Superior temporal gyrus (tissue), 1 donor: Measurements from ENCODE around the gene C16orf74.

Experiments used
- DNase-seq: peaks from one replicate; pipeline ENCODE4 v3.0.0-alpha.2; 2016; ENCODE audit errors: extremely low spot score

Gene C16orf74

GRCh38 chr16:85717393-85718152 lies 33.3 kb downstream of the C16orf74 start:
- DNase-seq: peak; percentile 89

GRCh38 chr16:85716680-85717038 lies 34.2 kb downstream of the C16orf74 start:
- no peak for DNase-seq

DNA sequence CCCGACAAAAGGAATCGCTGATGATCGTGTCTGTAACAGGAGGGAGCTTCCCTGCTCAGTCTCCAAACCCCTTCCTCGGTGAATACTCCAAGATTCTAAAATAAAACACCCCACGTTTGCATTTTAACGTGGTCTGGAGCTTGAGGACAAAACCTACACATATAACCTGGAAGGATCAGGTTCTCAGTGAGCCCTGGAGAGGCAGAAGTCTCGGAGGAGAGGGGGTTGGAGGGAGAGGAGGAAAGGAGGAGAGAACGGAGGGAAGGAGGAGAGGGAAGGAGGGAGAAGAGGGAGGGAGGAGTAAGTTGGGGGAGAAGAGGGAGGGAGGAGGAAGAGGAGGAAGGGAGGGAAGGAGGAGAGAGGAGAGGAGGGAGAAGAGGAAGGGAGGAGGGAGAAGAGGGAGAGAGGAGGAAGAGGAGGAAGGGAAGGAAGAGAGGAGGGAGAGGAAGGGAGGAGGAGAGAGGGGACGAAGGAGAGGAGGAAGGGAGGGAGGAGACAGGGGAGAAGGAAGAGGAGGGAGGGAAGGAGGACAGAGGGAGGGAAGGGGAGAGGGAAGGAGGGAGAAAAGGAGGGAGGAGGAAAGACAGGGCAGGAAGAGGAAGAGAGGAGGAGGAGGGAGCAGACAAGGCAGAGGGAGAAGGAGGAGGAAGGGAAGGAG lies 34.7 kb downstream of the C16orf74 start:
- no peak for DNase-seq

- DNase-seq: peak; percentile 10
Observed at GRCh38 chr16:85715169-85716021, 35.5 kb downstream of the C16orf74 start.

- DNase-seq: no peak
Observed at GRCh38 chr16:85712801-85713200, 38.1 kb downstream of the C16orf74 start.

GRCh38 chr16:85711982-85712587 lies 38.8 kb downstream of the C16orf74 start:
- DNase-seq: no peak

GRCh38 chr16:85710732-85711131 lies 40.2 kb downstream of the C16orf74 start:
- DNase-seq: no peak

- no peak for DNase-seq
Observed at GRCh38 chr16:85709766-85710585, 40.9 kb downstream of the C16orf74 start.

DNA sequence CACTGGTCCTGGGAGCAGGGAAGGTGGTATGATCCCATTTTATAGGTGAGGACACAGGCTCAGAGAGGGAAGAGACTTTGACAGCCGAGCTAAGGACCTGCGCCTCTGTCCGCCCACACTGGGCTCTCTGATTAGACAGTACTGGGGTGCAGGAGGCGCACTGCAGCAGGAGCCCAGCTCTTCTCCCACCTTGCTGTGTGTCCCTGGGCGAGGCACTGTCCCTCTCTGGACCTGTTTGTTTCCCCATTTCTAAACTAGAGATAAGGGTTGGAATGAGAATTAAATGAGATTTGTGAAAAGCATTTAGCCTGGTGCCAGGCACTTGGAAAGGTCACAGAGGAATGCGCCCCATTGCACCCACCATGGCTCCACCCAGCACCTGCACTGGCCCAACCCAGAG lies 42.6 kb downstream of the C16orf74 start:
- no peak for DNase-seq

DNA sequence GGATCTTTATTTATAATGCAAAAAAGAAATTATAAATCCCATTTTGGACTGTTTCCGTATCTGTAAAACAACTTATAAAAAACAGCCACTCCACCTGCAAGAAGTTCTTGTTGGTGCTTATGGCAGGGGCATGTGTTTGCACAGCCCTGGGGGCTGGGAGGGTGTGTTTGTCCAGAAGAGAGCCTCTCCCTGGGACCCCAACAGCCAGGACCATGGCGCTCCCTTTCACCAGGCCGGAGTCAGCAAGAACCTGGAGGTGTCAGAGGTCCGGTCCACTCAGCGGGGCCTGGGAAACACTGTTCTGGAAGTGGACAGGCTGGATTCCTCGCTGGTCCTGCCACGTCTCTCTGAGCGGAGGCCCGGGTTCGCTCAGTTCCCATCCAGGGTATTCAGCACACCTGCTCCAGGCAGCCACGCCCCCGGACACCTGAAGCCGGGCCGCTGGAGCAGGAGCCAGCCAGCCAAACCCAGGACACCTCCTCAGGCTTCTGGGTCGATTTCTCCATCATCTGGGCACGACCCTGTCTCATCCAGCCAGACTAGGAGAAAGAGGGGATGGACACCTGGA lies 43.3 kb downstream of the C16orf74 start:
- DNase-seq: no peak

DNA sequence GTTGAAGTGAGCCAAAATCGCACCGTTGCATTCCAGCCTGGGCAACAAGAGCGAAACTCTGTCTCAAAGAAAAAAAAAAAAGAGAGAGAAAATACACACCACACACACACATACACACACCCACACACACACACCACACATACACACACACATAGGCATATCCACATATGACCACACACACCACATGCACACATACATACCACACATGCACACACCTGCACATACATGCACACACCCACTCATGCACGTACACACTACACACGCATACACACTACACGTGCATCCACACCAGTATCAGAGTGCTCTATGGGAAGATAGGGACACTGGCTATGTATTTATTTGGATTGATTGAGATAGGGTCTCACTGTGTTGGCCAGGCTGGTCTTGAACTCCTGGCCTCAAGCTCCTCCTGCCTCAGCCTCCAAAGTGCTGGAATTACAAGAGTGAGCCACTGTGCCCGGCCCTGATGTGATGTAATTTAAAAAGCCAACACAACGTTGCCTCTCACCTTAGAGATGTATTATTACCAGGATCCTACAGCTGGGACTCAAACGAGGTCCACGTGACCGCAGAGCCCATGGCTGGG lies 44.4 kb downstream of the C16orf74 start:
- DNase-seq: no peak

DNA sequence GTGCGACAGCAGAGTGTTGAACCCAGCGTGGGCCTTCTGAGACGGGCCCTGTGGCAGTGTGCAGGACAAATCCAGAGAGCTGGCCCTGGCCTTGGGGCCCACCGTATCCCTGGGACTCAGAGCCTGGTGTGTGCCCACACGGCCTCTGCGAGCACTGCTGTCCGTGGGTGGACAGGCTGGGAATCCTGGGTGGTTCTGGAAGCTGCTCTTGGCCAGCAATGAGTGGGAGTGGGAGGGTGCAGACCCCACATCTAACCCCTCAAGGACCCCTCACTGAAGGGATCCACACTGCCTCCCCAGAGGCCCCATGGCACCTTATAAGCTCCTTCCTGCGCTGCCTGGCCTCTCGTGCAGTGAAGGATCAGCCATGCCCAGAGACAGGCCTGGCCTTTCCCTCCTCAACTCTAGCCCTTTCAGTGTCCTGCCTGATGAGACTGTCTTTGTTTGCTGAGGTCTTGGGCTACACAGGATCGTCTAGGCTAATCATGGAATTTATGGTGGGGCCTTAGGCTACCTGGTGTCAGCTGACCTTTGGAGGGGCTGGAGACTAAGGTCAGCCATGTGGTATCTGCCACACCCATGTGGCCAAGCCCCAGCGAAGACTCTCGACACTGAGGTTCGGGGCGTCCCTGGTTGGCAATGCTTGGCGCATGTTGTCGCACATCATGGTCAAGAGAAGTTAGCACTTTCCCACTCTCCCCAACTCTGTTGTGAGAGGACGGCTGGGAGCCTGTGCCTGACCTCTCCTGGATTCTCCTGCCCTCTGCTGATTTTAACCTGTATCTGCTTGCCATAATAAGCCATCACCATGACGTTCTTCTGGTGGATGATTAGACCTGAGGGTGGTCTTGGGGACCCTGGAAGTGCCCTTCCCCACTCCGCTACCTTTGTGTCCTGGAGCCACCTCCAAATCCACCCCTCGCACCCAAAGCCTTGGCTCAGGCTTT lies 45.7 kb downstream of the C16orf74 start:
- DNase-seq: no peak

DNA sequence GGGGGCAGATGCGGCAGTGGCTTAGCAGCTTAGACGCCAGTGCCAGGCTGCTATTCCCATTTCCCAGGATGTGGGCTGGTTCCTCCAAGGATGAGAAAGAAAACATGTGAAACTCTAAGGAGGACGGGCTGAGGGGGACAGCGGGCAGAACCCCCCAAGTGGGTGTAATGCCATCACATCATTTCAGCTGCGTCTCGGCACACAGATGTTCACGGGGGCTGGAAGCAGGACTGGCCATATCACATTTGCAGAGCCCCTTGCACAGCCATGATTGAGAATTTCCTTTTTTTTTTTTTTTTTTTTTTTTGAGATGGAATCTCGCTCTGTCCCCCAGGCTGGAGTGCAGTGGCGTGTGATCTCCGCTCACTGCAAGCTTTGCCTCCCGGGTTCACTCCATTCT lies 46.9 kb downstream of the C16orf74 start:
- DNase-seq: no peak

DNA sequence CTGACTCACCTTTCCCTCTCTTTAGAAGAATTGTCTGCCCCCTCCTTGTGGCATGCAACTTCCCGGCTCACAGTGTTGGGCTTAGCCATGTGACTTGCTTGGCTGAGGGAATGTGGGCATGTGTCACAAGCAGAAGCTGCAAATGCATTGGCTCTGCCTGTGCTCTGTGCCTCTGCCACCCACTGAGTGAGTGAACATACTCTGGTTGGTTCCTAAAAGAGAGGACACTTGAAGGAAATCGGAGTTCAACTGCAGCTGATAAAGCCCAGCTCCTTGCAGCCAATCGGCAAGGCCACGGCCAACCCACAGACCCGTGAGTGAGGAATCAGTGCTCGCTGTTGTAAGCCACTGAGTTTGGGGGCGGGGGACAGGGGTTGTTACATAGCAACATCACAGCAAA lies 51.3 kb downstream of the C16orf74 start:
- peak; percentile 45 for DNase-seq

- DNase-seq: no peak
Observed at GRCh38 chr16:85698935-85699558, 51.8 kb downstream of the C16orf74 start.

DNA sequence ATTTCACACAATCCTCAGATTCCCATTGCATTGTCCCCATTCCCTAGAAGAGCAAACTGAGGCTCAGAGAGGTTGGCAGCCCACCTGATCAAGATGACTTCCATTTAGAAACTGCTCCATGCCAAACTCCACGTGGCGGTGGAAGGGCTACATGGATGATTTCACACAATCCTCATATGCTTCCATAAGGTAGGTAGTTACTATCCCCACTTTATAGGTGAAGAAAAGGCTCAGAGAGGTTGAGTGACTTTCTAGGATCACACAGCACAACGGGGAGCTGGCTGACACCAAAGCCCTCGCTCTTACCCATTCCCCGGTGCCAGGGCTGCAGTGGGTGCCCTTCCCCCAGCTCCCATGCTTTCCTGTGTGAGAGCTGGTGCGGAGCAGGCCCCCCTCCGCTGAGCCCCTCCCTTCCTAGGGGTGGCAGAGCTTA lies 52.4 kb downstream of the C16orf74 start:
- no peak for DNase-seq

- DNase-seq: no peak
Observed at GRCh38 chr16:85697431-85697830, 53.5 kb downstream of the C16orf74 start.

DNA sequence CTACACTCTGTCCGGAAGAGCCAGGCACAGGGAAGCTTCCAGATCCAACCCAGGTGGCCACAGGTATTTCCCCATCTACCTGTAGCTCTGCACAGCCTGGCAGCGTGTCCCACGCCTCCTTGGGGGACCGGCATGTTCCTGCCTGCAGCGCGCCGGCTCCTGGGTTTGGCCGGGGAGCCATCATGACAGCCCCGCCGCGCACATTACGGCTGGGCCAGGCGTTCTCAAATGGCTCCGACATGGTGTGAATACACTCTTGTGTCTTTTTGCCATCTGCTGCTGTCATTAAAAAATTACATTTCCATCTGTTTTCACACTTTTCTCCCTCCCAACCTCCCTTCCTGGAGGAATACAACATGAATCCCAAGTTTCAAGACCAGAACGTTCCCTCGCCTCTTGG lies 54.1 kb downstream of the C16orf74 start:
- DNase-seq: peak; percentile 48
